Fibroblast of lung (primary cell): ENCODE data around the gene GNB1L. TPM values are rescaled to one million over a fixed set of nuclear protein-coding genes. Genes with fewer than 3 reads are reported as not detected.

Source experiments
- DNase-seq, 2 donors: peaks; one replicate each; pipeline versions ENCODE4 v3.0.0 to v3.0.0-alpha.2; 2010; ENCODE audit warnings: low read depth in 2 of 2
- H2AFZ ChIP-seq: 2 replicates; pipeline ENCODE4 v1.5.1; 2012; ENCODE audit warnings: low read length, control low read depth, inconsistent platforms
- H3K27ac ChIP-seq: 2 replicates; pipeline ENCODE4 v1.5.1; 2011; ENCODE audit warnings: low read length, control low read depth; ENCODE audit not compliant: insufficient read depth
- H3K27me3 ChIP-seq: 2 replicates; pipeline ENCODE4 v1.5.1; 2011; ENCODE audit warnings: mild to moderate bottlenecking, low read length; ENCODE audit not compliant: control insufficient read depth, insufficient read depth
- H3K36me3 ChIP-seq: 2 replicates; pipeline ENCODE4 v1.5.1; 2011; ENCODE audit warnings: low read length; ENCODE audit not compliant: control insufficient read depth, insufficient read depth
- H3K4me1 ChIP-seq: 2 replicates; pipeline ENCODE4 v1.5.1; 2011; ENCODE audit warnings: low read length; ENCODE audit not compliant: control insufficient read depth, insufficient read depth; ENCODE audit errors: extremely low read depth
- H3K4me2 ChIP-seq: 2 replicates; pipeline ENCODE4 v1.5.1; 2011; ENCODE audit warnings: low read length, control low read depth; ENCODE audit not compliant: insufficient read depth; ENCODE audit errors: extremely low read depth
- H3K4me3 ChIP-seq, 4 experiments: fragments of 200-600 bp in 1 of 4; sonication (generic) in 1 of 4; replicated peaks in 1 of 4; 2 replicates each; pipeline ENCODE4 v1.5.1; 2011 to 2016; ENCODE audit warnings: low read length in 4 of 4, low read depth in 3 of 4, mild to moderate bottlenecking in 3 of 4, control low read depth in 2 of 4, inconsistent platforms in 1 of 4, mixed read lengths in 1 of 4; ENCODE audit not compliant: insufficient read depth in 1 of 4; ENCODE audit errors: control extremely low read depth in 1 of 4
- H3K79me2 ChIP-seq: 2 replicates; pipeline ENCODE4 v1.5.1; 2012; ENCODE audit warnings: mild to moderate bottlenecking, low read length, inconsistent platforms; ENCODE audit not compliant: control insufficient read depth, insufficient read depth
- H3K9ac ChIP-seq: 2 replicates; pipeline ENCODE4 v1.5.1; 2011; ENCODE audit warnings: mild to moderate bottlenecking, low read length, control low read depth; ENCODE audit not compliant: insufficient read depth
- H3K9me3 ChIP-seq: 2 replicates; pipeline ENCODE4 v1.5.1; 2012; ENCODE audit warnings: low read depth, low read length; ENCODE audit not compliant: control insufficient read depth, insufficient read depth
- H4K20me1 ChIP-seq: 2 replicates; pipeline ENCODE4 v1.5.1; 2011; ENCODE audit warnings: low read length; ENCODE audit not compliant: control insufficient read depth, insufficient read depth; ENCODE audit errors: extremely low read depth
- EZH2 ChIP-seq: IDR thresholded peaks from 2 replicates; pipeline ENCODE4 v1.5.1; 2012; ENCODE audit warnings: low read length, control low read depth, mild to moderate bottlenecking; ENCODE audit errors: missing control alignments
- polyA plus RNA-seq, 2 donors: library from polyadenylated mRNA; depleted of rRNA in 1 of 2; stranded (reverse) in 1 of 2; unstranded in 1 of 2; fragments of >200 nt; gene quantifications; 2 replicates each; pipeline ENCODE4 v1.2.1, GENCODE V29; 2011 to 2012; ENCODE audit warnings: missing spikeins in 1 of 2
- total RNA-seq: library from RNA; depleted of rRNA; stranded (reverse); fragments of >200 nt; gene quantifications from 2 replicates; pipeline ENCODE4 v1.2.1, GENCODE V29; 2014
- TF ChIP-seq, protein P1 (sequence below), 2 donors: IDR thresholded peaks in 1 of 2; conservative IDR thresholded peaks in 1 of 2; 1 replicate in 1 of 2; 2 replicates in 1 of 2; pipeline ENCODE4 v1.5.1; 2011 to 2012; ENCODE audit warnings: low read length in 2 of 2, control low read depth in 1 of 2, inconsistent platforms in 1 of 2, low read depth in 1 of 2, mild to moderate bottlenecking in 1 of 2

GNB1L gene
- total and polyA plus RNA-seq, 2 donors (not counting 1 experiment from before 2014, with no cell fraction given) = 1.4 to 7.8 TPM

DNA sequence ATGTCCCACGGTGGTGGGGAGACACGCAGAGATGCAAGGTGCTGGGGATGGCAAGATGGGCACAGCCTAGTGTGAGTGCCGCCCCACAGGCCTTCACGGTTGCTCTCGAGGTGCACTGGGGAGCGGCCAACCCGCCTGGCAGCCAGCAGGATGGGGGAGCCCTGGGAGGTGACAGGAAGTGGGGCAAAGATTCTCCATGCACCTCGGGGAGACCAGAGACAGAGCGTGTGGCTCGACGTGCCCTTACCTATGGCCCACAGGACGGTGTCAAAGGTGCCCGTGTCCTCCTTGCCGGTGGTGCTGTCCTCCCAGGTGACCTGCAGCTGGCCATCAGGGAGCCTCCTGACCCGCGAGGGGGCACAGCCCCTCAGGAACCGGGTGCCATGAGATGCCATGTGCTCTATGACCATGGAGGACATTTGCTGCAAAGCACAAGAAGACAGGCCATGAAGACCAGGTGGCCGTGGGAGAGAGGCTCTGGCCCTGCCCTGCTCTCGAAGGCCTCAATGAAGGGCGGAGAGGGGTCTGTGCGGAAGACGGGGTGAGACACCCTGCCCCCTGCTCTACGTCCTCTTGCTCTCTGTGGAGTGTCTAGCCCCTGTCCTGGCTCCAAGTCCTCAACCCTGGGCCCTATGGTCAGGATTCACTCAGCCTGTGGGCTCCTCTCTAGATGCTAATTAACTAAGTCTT is 40.6 kb upstream of the GNB1L start:
- no peak for DNase-seq
- no peaks in the 10 kb centered on the region for H3K27me3 ChIP-seq
- H3K36me3 ChIP-seq = peaks cover 3% of the 10 kb centered on the region
- no peak overlapping the region for H3K27ac ChIP-seq
- H4K20me1 ChIP-seq = no peaks in the 10 kb centered on the region
- peaks cover 6% of the 10 kb centered on the region for H3K4me1 ChIP-seq
- no peak overlapping the region for H2AFZ ChIP-seq
- no peak overlapping the region for H3K4me3 ChIP-seq
- no peak overlapping the region for H3K9ac ChIP-seq
- H3K9me3 ChIP-seq = no peaks in the 10 kb centered on the region
- TF ChIP-seq, protein P1, sequence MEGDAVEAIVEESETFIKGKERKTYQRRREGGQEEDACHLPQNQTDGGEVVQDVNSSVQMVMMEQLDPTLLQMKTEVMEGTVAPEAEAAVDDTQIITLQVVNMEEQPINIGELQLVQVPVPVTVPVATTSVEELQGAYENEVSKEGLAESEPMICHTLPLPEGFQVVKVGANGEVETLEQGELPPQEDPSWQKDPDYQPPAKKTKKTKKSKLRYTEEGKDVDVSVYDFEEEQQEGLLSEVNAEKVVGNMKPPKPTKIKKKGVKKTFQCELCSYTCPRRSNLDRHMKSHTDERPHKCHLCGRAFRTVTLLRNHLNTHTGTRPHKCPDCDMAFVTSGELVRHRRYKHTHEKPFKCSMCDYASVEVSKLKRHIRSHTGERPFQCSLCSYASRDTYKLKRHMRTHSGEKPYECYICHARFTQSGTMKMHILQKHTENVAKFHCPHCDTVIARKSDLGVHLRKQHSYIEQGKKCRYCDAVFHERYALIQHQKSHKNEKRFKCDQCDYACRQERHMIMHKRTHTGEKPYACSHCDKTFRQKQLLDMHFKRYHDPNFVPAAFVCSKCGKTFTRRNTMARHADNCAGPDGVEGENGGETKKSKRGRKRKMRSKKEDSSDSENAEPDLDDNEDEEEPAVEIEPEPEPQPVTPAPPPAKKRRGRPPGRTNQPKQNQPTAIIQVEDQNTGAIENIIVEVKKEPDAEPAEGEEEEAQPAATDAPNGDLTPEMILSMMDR (conservative IDR thresholded peaks at IDR 0.05 in 1 of 2, IDR thresholded peaks at IDR 0.05 in 1 of 2; ENCODE audit: low read depth in 1 of 2, low read length in 2 of 2) = no peak
- no peak for TF ChIP-seq EZH2
- no peak overlapping the region for H3K4me2 ChIP-seq
- H3K79me2 ChIP-seq = no peaks in the 10 kb centered on the region

DNA sequence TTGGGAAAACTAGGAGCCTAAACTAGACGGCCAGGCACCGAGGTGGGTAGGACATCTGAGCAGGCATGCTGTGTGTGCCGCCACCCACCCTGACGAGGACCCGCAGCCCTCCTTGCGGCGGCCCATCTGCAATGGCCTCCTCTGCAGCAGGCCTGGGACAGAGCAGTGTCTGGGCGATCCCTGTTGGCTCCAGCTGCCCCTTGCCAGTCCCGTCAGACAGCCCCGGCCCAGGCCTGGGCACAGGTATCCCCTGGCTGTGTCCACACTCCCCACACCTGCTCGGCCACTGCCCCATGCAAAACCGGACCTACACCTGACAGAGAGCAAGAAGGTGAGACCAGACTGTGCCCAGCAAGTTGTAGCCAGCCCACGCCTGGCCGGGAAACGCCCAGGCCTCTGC is 38.7 kb upstream of the GNB1L start:
- no peak for DNase-seq
- Histone ChIP-seq H3K4me1 (peaks cover 6% of the 10 kb centered on the region), H3K36me3 (peaks cover 1% of the 10 kb centered on the region), H4K20me1 (no peaks in the 10 kb centered on the region), H3K4me3 (no peak overlapping the region), H3K9me3 (no peaks in the 10 kb centered on the region), H3K27me3 (no peaks in the 10 kb centered on the region), H2AFZ (no peak overlapping the region), H3K27ac (no peak overlapping the region), H3K79me2 (no peaks in the 10 kb centered on the region), H3K9ac (no peak overlapping the region), H3K4me2 (no peak overlapping the region)
- TF ChIP-seq EZH2 = no peak
- TF ChIP-seq, protein P1 (conservative IDR thresholded peaks at IDR 0.05 in 1 of 2, IDR thresholded peaks at IDR 0.05 in 1 of 2; ENCODE audit: low read depth in 1 of 2, low read length in 2 of 2) = no peak

DNA sequence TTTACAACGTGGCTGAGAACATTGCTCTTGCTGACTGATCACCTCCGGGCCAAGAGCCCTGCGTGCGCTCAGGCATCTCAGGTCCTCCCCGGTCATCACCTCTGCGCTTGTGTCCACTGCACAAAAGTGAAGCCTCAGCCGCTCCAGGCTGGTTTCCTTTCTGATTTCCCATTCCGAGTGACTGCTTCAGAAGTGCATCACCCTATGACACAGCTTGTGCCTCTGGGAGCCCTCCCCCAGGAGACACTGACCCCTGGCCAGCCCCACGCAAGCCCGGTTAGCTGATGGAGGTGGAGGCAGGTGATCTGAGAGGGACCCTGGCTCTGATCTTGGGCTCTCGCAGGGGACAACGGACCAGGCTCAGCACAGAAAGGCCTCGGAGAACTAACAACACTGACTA is 38.3 kb upstream of the GNB1L start:
- H3K4me1 ChIP-seq = peaks cover 6% of the 10 kb centered on the region
- no peaks in the 10 kb centered on the region for H4K20me1 ChIP-seq
- no peaks in the 10 kb centered on the region for H3K9me3 ChIP-seq
- H2AFZ ChIP-seq = no peak overlapping the region
- no peaks in the 10 kb centered on the region for H3K79me2 ChIP-seq
- no peaks in the 10 kb centered on the region for H3K27me3 ChIP-seq
- no peak overlapping the region for H3K27ac ChIP-seq
- TF ChIP-seq EZH2 = no peak
- TF ChIP-seq, protein P1 (conservative IDR thresholded peaks at IDR 0.05 in 1 of 2, IDR thresholded peaks at IDR 0.05 in 1 of 2; ENCODE audit: low read depth in 1 of 2, low read length in 2 of 2) = no peak
- H3K9ac ChIP-seq = no peak overlapping the region
- no peak overlapping the region for H3K4me2 ChIP-seq
- DNase-seq = peak in 1 of 2 donors; percentile 23
- H3K4me3 ChIP-seq = no peak overlapping the region
- H3K36me3 ChIP-seq = peaks cover 1% of the 10 kb centered on the region
